ENCODE results near the gene PIP5KL1.

DNA sequence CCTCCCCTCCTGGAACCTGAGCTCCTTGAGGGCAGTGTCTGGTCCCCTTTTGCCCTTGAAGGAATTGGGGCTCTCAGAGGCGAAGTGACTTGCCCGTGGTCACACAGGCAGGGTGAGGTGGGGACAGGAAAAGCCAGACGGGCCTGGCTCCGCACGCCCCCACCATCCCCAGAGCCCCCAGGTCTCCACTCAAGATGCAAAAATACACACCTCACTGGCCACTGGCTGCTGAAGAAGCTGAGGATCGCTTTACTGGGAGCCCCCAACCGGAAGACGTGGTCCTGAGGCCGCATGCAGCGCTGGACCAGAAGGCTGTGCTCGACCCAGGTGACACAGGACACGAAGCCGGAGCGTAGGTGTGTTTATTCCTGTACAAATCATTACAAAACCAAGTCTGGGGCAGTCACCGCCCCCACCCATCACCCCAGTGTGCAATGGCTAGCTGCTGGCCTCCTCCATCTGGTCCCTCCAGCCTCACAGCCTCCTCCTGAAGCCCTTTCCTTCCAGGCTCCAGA, 45.5 kb downstream of the PIP5KL1 start:
- TF ChIP-seq POLR2A (IDR thresholded peaks at IDR 0.05; ENCODE audit: low read length) = no peak
- no peak for TF ChIP-seq GATA1 (IDR thresholded peaks at IDR 0.05; ENCODE audit: low read depth, low read length)
